Subcutaneous preadipocyte (primary cell): ENCODE measurements around the gene RNF183. TPM values are rescaled to one million over a fixed set of nuclear protein-coding genes. Genes with fewer than 3 reads are reported as not detected.

Experiments used
- total RNA-seq: library from RNA; depleted of rRNA; stranded (reverse); fragments of >200 nt; gene quantifications from 2 replicates; pipeline ENCODE4 v1.2.3, GENCODE V29; 2012

The RNF183 gene, protein sequence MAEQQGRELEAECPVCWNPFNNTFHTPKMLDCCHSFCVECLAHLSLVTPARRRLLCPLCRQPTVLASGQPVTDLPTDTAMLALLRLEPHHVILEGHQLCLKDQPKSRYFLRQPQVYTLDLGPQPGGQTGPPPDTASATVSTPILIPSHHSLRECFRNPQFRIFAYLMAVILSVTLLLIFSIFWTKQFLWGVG
- under 0.01 TPM in 1 of 2 replicates, not detected in the other for total RNA-seq

GRCh38 chr9:113302792-113303418 lies at the start of gene RNF183:
Gene RNF183 (minus strand): TSS chr9:113303376. CDS start chr9:113298184, 5,192 bp downstream.

DNA sequence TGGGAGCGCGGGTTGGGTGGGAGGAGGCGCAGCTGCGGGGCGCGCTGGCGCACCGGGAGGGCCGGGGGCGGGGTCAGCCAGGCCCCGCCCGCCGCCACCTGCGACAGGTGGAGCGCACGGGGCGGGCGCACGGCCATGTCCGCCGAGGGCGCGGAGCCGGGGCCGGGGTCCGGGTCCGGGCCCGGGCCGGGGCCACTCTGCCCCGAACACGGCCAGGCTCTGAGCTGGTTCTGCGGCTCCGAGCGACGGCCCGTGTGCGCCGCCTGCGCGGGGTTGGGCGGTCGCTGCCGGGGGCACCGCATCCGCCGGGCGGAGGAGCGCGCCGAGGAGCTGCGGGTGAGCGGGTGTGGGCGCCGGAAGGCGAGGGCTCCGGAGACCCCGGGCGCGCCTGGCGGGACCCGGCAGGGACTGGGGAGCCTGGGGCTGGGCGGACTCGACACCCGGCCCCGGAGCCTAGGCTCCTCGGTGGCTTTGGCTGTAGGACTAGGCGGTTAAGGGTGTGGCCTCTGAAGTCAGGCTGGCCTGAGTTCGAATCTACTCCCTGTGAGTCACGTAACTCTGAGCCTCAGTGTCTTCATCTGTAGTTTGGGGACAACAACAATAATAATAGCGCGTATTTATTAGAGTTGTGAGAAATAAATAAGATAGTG lies 46.4 kb upstream of the RNF183 start, which contains the start of gene BSPRY:
Gene BSPRY, plus strand, starts transcription at position 97 of the 650 bp plus-strand sequence. Its CDS starts 39 bp downstream, at position 136.

GRCh38 chr9:113340011-113340699 lies 37.0 kb upstream of the RNF183 start, which contains the start of gene WDR31:
Gene WDR31 (minus strand): TSS chr9:113340275. CDS start chr9:113332022, 8,253 bp downstream.

DNA sequence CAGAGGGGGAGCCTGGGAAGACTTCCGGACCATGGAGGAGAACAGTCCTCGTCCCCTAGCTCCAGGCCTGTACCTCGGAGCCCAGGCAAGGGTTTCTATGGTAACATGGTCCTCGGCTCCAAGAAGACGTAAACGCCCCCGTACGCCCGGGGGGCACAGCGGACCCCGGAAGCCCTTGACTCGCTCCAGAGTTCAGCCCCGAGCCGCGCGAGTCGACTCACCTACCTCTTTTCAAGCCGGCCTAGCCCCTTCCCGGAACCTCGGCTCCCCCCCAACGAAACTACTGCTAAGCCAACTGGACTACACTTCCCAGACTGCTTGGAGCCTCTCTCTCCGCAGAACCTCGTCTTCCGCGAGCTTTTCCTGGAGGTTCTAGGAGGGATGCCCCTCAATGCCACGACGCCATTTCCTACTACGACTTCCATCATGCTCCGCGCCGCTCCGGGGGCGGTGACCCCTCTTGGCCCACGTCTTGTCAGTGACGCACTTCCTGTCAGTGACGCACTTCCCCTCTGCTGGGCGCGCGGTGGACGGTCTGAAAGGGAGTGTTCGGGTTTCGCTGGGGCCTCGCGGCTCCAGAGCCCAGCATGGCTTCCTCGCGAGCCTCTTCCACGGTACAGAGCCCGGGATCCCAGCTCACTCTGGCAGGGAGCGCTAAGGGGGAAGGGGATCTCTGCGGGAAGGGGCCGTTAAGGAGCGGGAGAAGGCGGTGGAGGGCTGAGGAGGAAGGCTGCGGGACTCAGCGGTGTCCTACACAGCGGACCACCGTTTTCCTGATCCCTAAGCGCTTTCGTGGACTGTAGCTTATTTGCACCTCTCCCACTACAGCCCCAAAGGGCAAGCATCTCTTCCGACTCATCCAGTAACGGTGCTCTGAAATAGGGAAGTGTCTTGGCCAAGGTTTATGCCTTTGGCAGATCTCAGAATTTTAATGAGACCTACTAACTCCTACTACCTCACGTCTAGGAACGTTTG lies 27.7 kb downstream of the RNF183 start, which contains the start of the genes CDC26 and PRPF4:
Gene CDC26, minus strand, starts transcription at position 416 of the 975 bp plus-strand sequence. CDS start 3,065 bp downstream, outside the sequence.
Gene PRPF4, plus strand, starts transcription at position 502 of the 975 bp plus-strand sequence. Its CDS starts 86 bp downstream, at position 588.

Other genes with a start within 250 kb of the RNF183 start
- gene ZFP37, start 246.7 kb downstream of the RNF183 start, total RNA-seq, result 0.73 and 1.6 TPM in 2 replicates
- 15.6 and 22.8 TPM in 2 replicates for gene SLC31A2, start 152.4 kb downstream of the RNF183 start, total RNA-seq
- gene FKBP15, start 82.1 kb downstream of the RNF183 start, total RNA-seq, result 22.0 and 26.4 TPM in 2 replicates
- 19.1 and 22.1 TPM in 2 replicates for gene SLC31A1, start 81.8 kb downstream of the RNF183 start, total RNA-seq
- gene CDC26, start 27.8 kb downstream of the RNF183 start, total RNA-seq, result 24.8 and 27.9 TPM in 2 replicates
- 26.5 and 41.4 TPM in 2 replicates for gene PRPF4, start 27.7 kb downstream of the RNF183 start, total RNA-seq
- 0.73 and 0.98 TPM in 2 replicates for gene WDR31, start 36.9 kb upstream of the RNF183 start, total RNA-seq
- not detected in 2 replicates for gene BSPRY, start 46.2 kb upstream of the RNF183 start, total RNA-seq
- 4.3 and 7.3 TPM in 2 replicates for gene HDHD3, start 73.6 kb upstream of the RNF183 start, total RNA-seq
- gene ALAD, start 97.9 kb upstream of the RNF183 start, total RNA-seq, result 13.5 and 16.2 TPM in 2 replicates
- 44.5 and 52.6 TPM in 2 replicates for gene POLE3, start 107.3 kb upstream of the RNF183 start, total RNA-seq
- gene C9orf43, start 107.4 kb upstream of the RNF183 start, total RNA-seq, result 0.20 TPM in 1 of 2 replicates, not detected in the other
- 13.2 and 17.6 TPM in 2 replicates for gene RGS3, start 160.4 kb upstream of the RNF183 start, total RNA-seq